GM18526 (cell line): ENCODE results near the gene RFTN1.

Experiments used
- POLR2A ChIP-seq: IDR thresholded peaks from 3 replicates; pipeline ENCODE4 v1.6.1; 2011; ENCODE audit not compliant: insufficient read length; ENCODE audit errors: extremely low read depth

Gene RFTN1

GRCh38 chr3:16513141-16514020 lies at the start of gene RFTN1:
TSS of gene RFTN1 (minus strand) at chr3:16513699. CDS start at chr3:16493869, 19,830 bp downstream.
- TF ChIP-seq POLR2A: peak; percentile 46

- no peak for TF ChIP-seq POLR2A
These were observed 46.3 kb upstream of the RFTN1 start for GRCh38 chr3:16559653-16560365.

GRCh38 chr3:16554126-16554525 lies 40.6 kb upstream of the RFTN1 start:
- TF ChIP-seq POLR2A: no peak

GRCh38 chr3:16552757-16553156 lies 39.3 kb upstream of the RFTN1 start:
- TF ChIP-seq POLR2A: no peak

- no peak for TF ChIP-seq POLR2A
These were observed 38.0 kb upstream of the RFTN1 start for GRCh38 chr3:16551342-16551976.

GRCh38 chr3:16550676-16551341 lies 37.3 kb upstream of the RFTN1 start:
- TF ChIP-seq POLR2A: no peak

- TF ChIP-seq POLR2A: no peak
These were observed 36.8 kb upstream of the RFTN1 start for GRCh38 chr3:16550305-16550675.

- no peak for TF ChIP-seq POLR2A
These were observed 35.2 kb upstream of the RFTN1 start for GRCh38 chr3:16548721-16549120.

- TF ChIP-seq POLR2A: no peak
These were observed 34.3 kb upstream of the RFTN1 start for GRCh38 chr3:16547561-16548357.

GRCh38 chr3:16546186-16547010 lies 32.9 kb upstream of the RFTN1 start:
- TF ChIP-seq POLR2A: no peak

- TF ChIP-seq POLR2A: no peak
These were observed 32.1 kb upstream of the RFTN1 start for GRCh38 chr3:16545413-16546185.

GRCh38 chr3:16543242-16543864 lies 29.9 kb upstream of the RFTN1 start:
- no peak for TF ChIP-seq POLR2A
